Measurements from ENCODE around the gene GRIN2A. TPM values are rescaled to one million over a fixed set of nuclear protein-coding genes. Genes with fewer than 3 reads are reported as not detected.

The GRIN2A gene
- total and polyA plus RNA-seq, 2 of the 13 experiments (the other 11 are each of a cell fraction or from before 2014, with no cell fraction given), result not detected

- no peak for ATAC-seq
These were observed 112.9 kb downstream of the GRIN2A start for GRCh38 chr16:10069374-10069773.

More at GRCh38 chr16:10069374-10069773, 112.9 kb downstream of the GRIN2A start:
- no peak overlapping the region for H3K4me3 ChIP-seq (replicated peaks in 1 of 3; ENCODE audit: insufficient read depth in 1 of 3, low read depth in 2 of 3, low read length in 3 of 3)
- FAIRE-seq (no peak), DNase-seq (ENCODE audit: low spot score) (no peak)
- H3K9me3 ChIP-seq (ENCODE audit: low read length), result no peaks in the 10 kb centered on the region
- H2AFZ ChIP-seq (ENCODE audit: low read length), result no peak overlapping the region
- 27% methylated on average over 3 of the region's 3 CpGs for WGBS (ENCODE audit: low lambda C conversion rate)
- in situ Hi-C loops (cut with HindIII; ENCODE audit: extremely low pct_ligation_motif_present, low pct_unique_long_range_greater_than_20kb) (no loop called here), intact Hi-C loops (cut with micrococcal nuclease; ENCODE audit: unreplicated experiment) (no loop called here)
- H3K4me2 ChIP-seq (ENCODE audit: low read depth, low read length), result no peak overlapping the region
- ChIA-PET CTCF (ENCODE audit: low intra/inter-chr PET ratio, low total read pairs) (no interaction called here), POLR2A (no interaction called here)
- no peaks in the 10 kb centered on the region for H4K20me1 ChIP-seq (ENCODE audit: insufficient read depth, low read length)
- no peak overlapping the region for H3K27ac ChIP-seq (ENCODE audit: extremely low read length, insufficient read depth, low read length)
- no peak overlapping the region for H3K9ac ChIP-seq (ENCODE audit: insufficient read depth, low read depth, low read length)
- BruUV-seq (replicated peaks), result no TSS peak
- no peaks in the 10 kb centered on the region for H3K79me2 ChIP-seq (ENCODE audit: insufficient read depth, low read length)
- TF ChIP-seq TOPORS (CRISPR knock-in tag; IDR thresholded peaks at IDR 0.05) (no peak), SMC3 (IDR thresholded peaks at IDR 0.05; ENCODE audit: low read length) (no peak), JUNB (CRISPR knock-in tag; IDR thresholded peaks at IDR 0.05; ENCODE audit: borderline replicate concordance) (no peak), ETV6 (CRISPR knock-in tag; conservative IDR thresholded peaks at IDR 0.05) (no peak), ZNF615 (CRISPR knock-in tag; IDR thresholded peaks at IDR 0.05; ENCODE audit: borderline replicate concordance) (no peak), TAF1 (CRISPR knock-in tag; IDR thresholded peaks at IDR 0.05) (no peak), ETV5 (CRISPR knock-in tag; IDR thresholded peaks at IDR 0.05; ENCODE audit: borderline replicate concordance) (no peak), MAF1 (CRISPR knock-in tag; IDR thresholded peaks at IDR 0.05; ENCODE audit: borderline replicate concordance) (no peak), KLF11 (CRISPR knock-in tag; IDR thresholded peaks at IDR 0.05) (no peak), ZNF639 (CRISPR knock-in tag; conservative IDR thresholded peaks at IDR 0.05) (no peak), ZNF770 (CRISPR knock-in tag; IDR thresholded peaks at IDR 0.05) (no peak), ZNF724P (CRISPR knock-in tag; IDR thresholded peaks at IDR 0.05; ENCODE audit: borderline replicate concordance) (no peak)
- TF ChIP-seq, protein P1, sequence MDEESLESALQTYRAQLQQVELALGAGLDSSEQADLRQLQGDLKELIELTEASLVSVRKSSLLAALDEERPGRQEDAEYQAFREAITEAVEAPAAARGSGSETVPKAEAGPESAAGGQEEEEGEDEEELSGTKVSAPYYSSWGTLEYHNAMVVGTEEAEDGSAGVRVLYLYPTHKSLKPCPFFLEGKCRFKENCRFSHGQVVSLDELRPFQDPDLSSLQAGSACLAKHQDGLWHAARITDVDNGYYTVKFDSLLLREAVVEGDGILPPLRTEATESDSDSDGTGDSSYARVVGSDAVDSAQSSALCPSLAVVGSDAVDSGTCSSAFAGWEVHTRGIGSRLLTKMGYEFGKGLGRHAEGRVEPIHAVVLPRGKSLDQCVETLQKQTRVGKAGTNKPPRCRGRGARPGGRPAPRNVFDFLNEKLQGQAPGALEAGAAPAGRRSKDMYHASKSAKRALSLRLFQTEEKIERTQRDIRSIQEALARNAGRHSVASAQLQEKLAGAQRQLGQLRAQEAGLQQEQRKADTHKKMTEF (CRISPR knock-in tag; IDR thresholded peaks at IDR 0.05), result no peak
- TF ChIP-seq, protein P2, sequence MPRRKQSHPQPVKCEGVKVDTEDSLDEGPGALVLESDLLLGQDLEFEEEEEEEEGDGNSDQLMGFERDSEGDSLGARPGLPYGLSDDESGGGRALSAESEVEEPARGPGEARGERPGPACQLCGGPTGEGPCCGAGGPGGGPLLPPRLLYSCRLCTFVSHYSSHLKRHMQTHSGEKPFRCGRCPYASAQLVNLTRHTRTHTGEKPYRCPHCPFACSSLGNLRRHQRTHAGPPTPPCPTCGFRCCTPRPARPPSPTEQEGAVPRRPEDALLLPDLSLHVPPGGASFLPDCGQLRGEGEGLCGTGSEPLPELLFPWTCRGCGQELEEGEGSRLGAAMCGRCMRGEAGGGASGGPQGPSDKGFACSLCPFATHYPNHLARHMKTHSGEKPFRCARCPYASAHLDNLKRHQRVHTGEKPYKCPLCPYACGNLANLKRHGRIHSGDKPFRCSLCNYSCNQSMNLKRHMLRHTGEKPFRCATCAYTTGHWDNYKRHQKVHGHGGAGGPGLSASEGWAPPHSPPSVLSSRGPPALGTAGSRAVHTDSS (CRISPR knock-in tag; conservative IDR thresholded peaks at IDR 0.05), result no peak
- peaks cover 0 to 24% of the 10 kb centered on the region in 2 experiments; a peak in 2 of 5 replicates for H3K27me3 ChIP-seq (ENCODE audit: control insufficient read depth in 1 of 2, insufficient read depth in 2 of 2, low read length in 2 of 2)
- H3K36me3 ChIP-seq (replicated peaks in 1 of 2; ENCODE audit: control insufficient read depth in 1 of 2, insufficient read depth in 2 of 2, low read length in 2 of 2), result no peaks in the 10 kb centered on the region
- H3K4me1 ChIP-seq (ENCODE audit: insufficient read depth, low read length), result no peaks in the 10 kb centered on the region

Measured in HepG2 (cell line).